Breast epithelium (tissue), 3 donors: ENCODE measurements around the gene OR5AP2.

Source experiments
- POLR2AphosphoS5 ChIP-seq, 3 donors: sonication (generic); formaldehyde crosslinking; IDR thresholded peaks; one replicate each; pipeline ENCODE4 v1.6.1; 2017; ENCODE audit warnings: antibody characterized with exemption in 3 of 3
- TF ChIP-seq, protein P1 (sequence below), 3 donors: fragments of 450-650 bp; IDR thresholded peaks; one replicate each; pipeline ENCODE4 v1.5.1; 2016 to 2017; ENCODE audit warnings: antibody characterized with exemption in 3 of 3, mild to moderate bottlenecking in 3 of 3, moderate library complexity in 3 of 3

DNA sequence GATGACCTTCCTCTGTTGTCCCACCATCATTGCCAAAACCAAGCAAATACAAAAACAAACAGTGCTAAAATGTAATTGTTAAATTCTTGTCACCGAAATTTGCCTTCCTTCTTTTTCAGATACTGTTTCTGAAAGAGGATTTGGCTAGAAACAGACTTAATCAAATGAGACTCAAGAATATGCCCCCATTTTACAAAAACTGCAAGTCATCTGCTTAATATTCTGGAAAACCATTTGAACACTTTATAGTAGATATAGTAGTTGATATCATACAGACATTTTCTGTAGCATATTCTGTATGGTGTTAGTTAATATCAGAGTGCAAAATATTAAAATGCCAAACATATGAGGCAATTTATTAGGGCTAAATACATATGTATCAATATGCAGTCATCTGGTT, 31.1 kb downstream of the OR5AP2 start:
- TF ChIP-seq, protein P1, sequence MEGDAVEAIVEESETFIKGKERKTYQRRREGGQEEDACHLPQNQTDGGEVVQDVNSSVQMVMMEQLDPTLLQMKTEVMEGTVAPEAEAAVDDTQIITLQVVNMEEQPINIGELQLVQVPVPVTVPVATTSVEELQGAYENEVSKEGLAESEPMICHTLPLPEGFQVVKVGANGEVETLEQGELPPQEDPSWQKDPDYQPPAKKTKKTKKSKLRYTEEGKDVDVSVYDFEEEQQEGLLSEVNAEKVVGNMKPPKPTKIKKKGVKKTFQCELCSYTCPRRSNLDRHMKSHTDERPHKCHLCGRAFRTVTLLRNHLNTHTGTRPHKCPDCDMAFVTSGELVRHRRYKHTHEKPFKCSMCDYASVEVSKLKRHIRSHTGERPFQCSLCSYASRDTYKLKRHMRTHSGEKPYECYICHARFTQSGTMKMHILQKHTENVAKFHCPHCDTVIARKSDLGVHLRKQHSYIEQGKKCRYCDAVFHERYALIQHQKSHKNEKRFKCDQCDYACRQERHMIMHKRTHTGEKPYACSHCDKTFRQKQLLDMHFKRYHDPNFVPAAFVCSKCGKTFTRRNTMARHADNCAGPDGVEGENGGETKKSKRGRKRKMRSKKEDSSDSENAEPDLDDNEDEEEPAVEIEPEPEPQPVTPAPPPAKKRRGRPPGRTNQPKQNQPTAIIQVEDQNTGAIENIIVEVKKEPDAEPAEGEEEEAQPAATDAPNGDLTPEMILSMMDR (IDR thresholded peaks at IDR 0.05) = no peak
- no peak for TF ChIP-seq POLR2AphosphoS5 (IDR thresholded peaks at IDR 0.05)
